Type B pancreatic cell (in vitro differentiated cells): Measurements from ENCODE around the gene FYB1. TPM values are rescaled to one million over a fixed set of nuclear protein-coding genes. Genes with fewer than 3 reads are reported as not detected.
A peak's percentile ranks its signal among the peaks of the same experiment; 100 is the strongest.

Source experiments
- DNase-seq: peaks from one replicate; pipeline ENCODE4 v3.0.0; 2021; ENCODE audit warnings: mixed read lengths; ENCODE audit not compliant: unreplicated experiment; ENCODE audit errors: extremely low spot score
- H3K27ac Mint-ChIP-seq: 2 replicates; pipeline ENCODE4 v1.8.0; 2021; ENCODE audit warnings: mild to moderate bottlenecking, mixed read lengths
- H3K27me3 Mint-ChIP-seq: 2 replicates; pipeline ENCODE4 v1.8.0; 2021; ENCODE audit warnings: mixed read lengths
- H3K36me3 Mint-ChIP-seq: 2 replicates; pipeline ENCODE4 v1.8.0; 2021; ENCODE audit warnings: mixed read lengths
- H3K4me1 Mint-ChIP-seq: one replicate; pipeline ENCODE4 v1.8.0; 2021; ENCODE audit warnings: mixed read lengths; ENCODE audit not compliant: unreplicated experiment
- H3K4me3 Mint-ChIP-seq: 2 replicates; pipeline ENCODE4 v1.8.0; 2021; ENCODE audit warnings: mild to moderate bottlenecking, mixed read lengths
- H3K9me3 Mint-ChIP-seq: 2 replicates; pipeline ENCODE4 v1.8.0; 2021; ENCODE audit warnings: mixed read lengths
- CTCF ChIP-seq: fragments of 200-600 bp; sonication (generic); conservative IDR thresholded peaks from 2 replicates; pipeline ENCODE4 v1.5.0; 2021; ENCODE audit warnings: antibody characterized with exemption, mild to moderate bottlenecking
- total RNA-seq: library from RNA; stranded (reverse); gene quantifications from 2 replicates; pipeline ENCODE4 v1.2.1, GENCODE V29; 2021; ENCODE audit warnings: low replicate concordance

Gene FYB1
- total RNA-seq, 1 donor from 2014 or later: 0.24 TPM

DNA sequence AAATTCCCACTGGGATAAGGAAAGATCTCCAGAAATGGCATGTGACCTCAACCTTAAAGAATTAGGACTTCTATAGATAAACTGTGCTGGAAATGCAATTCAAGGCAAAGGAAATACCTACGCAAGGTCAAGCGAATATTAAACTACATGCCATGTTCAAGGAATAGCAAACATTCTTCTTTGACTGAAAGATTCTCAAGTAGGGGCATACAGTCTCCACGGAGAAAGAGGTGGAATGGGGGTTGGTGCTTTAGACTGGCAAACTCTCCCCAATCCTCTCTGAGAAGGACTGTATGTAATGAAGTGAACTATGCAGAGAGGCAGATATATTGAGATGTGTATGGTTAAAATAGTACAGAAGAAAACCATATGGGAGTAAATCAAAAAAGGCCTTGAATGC is 151.3 kb downstream of the FYB1 start:
- H3K27ac Mint-ChIP-seq: peak overlapping the region; percentile 5
- H3K9me3 Mint-ChIP-seq: peaks cover 15% of the 10 kb centered on the region
- no peak for DNase-seq
- H3K27me3 Mint-ChIP-seq: no peaks in the 10 kb centered on the region
- H3K4me1 Mint-ChIP-seq: peaks cover 12% of the 10 kb centered on the region
- peaks cover 29% of the 10 kb centered on the region for H3K36me3 Mint-ChIP-seq
- no peak overlapping the region for H3K4me3 Mint-ChIP-seq
- TF ChIP-seq CTCF: no peak

DNA sequence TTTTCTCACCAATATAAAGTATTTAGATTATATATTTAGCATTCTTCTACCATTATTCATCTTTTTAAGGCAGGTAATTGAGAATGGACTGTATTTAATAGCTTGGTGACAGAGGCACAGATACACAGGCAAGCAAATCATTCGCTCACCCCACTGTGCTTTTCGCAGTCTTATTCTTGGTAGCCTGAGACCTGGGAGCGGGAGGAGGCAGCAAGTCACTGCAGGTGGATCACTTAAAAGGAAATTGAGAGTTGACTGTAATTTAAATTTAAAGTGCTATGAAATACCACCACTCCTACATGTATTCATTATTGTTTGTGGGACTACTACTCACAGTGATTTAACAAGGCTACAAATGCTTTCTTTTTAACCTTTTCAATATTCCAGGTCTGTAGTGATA is 154.9 kb downstream of the FYB1 start:
- Mint-ChIP-seq H3K4me1 (no peaks in the 10 kb centered on the region), H3K9me3 (peaks cover 15% of the 10 kb centered on the region), H3K36me3 (peaks cover 29% of the 10 kb centered on the region), H3K27me3 (no peaks in the 10 kb centered on the region), H3K4me3 (no peak overlapping the region), H3K27ac (no peak overlapping the region)
- no peak for DNase-seq
- no peak for TF ChIP-seq CTCF

DNA sequence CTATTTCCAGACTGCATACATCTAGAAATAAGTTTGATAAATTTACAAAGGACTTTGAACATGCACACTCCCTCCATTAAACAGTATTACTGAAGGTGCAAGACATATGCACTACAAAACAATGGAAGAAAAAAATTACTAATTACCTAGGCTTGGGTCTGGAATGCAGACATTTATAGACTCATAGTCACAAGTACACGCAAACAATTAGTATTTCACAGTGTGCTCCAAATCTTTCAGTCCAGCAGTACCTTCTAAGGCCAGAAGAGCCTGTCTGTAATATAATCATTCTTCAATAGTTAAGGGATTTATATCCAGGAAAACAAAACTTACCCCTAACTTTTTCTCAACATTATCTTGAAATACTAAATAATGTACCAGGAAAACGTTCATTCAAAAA is 156.3 kb downstream of the FYB1 start:
- H3K4me3 Mint-ChIP-seq: no peak overlapping the region
- DNase-seq: no peak
- no peaks in the 10 kb centered on the region for H3K27me3 Mint-ChIP-seq
- H3K27ac Mint-ChIP-seq: no peak overlapping the region
- H3K4me1 Mint-ChIP-seq: no peaks in the 10 kb centered on the region
- peaks cover 18% of the 10 kb centered on the region for H3K36me3 Mint-ChIP-seq
- peaks cover 15% of the 10 kb centered on the region for H3K9me3 Mint-ChIP-seq
- no peak for TF ChIP-seq CTCF

DNA sequence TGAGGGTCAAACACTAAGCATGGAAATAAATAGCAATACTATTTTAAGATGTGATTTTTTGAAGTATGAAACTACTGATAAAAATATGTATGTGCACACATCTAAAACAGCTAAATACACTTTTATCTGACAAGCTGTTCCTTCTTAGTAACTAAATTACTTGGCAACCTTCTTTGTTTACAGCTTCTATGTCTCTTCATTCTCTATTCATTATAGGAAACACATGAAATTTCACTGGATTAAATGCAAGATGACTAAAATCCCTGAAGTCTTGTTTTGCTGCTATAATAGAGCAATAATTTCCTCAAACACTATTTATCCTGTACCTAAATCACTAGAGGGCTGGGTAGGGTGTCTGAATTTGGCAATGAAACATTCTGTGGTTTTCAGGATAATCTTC is 156.8 kb downstream of the FYB1 start:
- Mint-ChIP-seq H3K4me1 (no peaks in the 10 kb centered on the region), H3K4me3 (no peak overlapping the region), H3K27ac (no peak overlapping the region), H3K27me3 (no peaks in the 10 kb centered on the region), H3K9me3 (peaks cover 10% of the 10 kb centered on the region), H3K36me3 (peaks cover 13% of the 10 kb centered on the region)
- DNase-seq: no peak
- no peak for TF ChIP-seq CTCF

- H3K27ac Mint-ChIP-seq: no peak overlapping the region
- no peaks in the 10 kb centered on the region for H3K4me1 Mint-ChIP-seq
- no peak for TF ChIP-seq CTCF
- no peak for DNase-seq
- no peaks in the 10 kb centered on the region for H3K27me3 Mint-ChIP-seq
- H3K4me3 Mint-ChIP-seq: no peak overlapping the region
- peaks cover 9% of the 10 kb centered on the region for H3K36me3 Mint-ChIP-seq
- H3K9me3 Mint-ChIP-seq: peaks cover 6% of the 10 kb centered on the region
Observed at GRCh38 chr5:39062104-39062503, 157.3 kb downstream of the FYB1 start.

GRCh38 chr5:39059064-39059463 is 160.3 kb downstream of the FYB1 start:
- Mint-ChIP-seq H3K36me3 (peaks cover 11% of the 10 kb centered on the region), H3K4me1 (peaks cover 11% of the 10 kb centered on the region), H3K27me3 (no peaks in the 10 kb centered on the region), H3K27ac (no peak overlapping the region), H3K9me3 (peaks cover 6% of the 10 kb centered on the region), H3K4me3 (no peak overlapping the region)
- TF ChIP-seq CTCF: no peak
- DNase-seq: no peak
